Mucosa of descending colon (tissue), 3 donors: ENCODE data around the gene ZNF385A. TPM values are rescaled to one million over a fixed set of nuclear protein-coding genes. Genes with fewer than 3 reads are reported as not detected.
A peak's percentile ranks its signal among the peaks of the same experiment; 100 is the strongest.

Experiments used
- ATAC-seq: fragments of 200-7000 bp; cut with Tn5 transposase; one replicate; pipeline ENCODE4 v1.9.1; 2020; ENCODE audit warnings: mild to moderate bottlenecking, moderate library complexity
- DNase-seq, 3 donors: peaks; one replicate each; pipeline ENCODE4 v3.0.0-alpha.2; 2020
- H3K36me3 ChIP-seq: fragments of 200-600 bp; one replicate; pipeline ENCODE4 v1.8.0; 2021; ENCODE audit warnings: low read depth, mild to moderate bottlenecking
- H3K4me1 ChIP-seq: fragments of 200-600 bp; one replicate; pipeline ENCODE4 v1.8.0; 2021; ENCODE audit warnings: low read depth, mild to moderate bottlenecking
- H3K4me3 ChIP-seq: fragments of 200-600 bp; one replicate; pipeline ENCODE4 v1.8.0; 2021; ENCODE audit warnings: mild to moderate bottlenecking
- H3K9me3 ChIP-seq: fragments of 200-600 bp; one replicate; pipeline ENCODE4 v1.8.0; 2021; ENCODE audit warnings: mild to moderate bottlenecking
- CTCF ChIP-seq: fragments of 200-600 bp; IDR thresholded peaks from one replicate; pipeline ENCODE4 v1.8.0; 2022; ENCODE audit warnings: antibody characterized with exemption, mild to moderate bottlenecking
- intact Hi-C, 2 donors: fragments of 100-400 bp; cut with DNase I in 1 of 2; cut with micrococcal nuclease in 1 of 2; formaldehyde crosslinking; loops; one replicate each; pipeline versions ENCODE4 v1.11.0 to v1.11.1; 2022; cut with DNase I, micrococcal nuclease
- total RNA-seq, 3 donors: library from RNA; stranded (reverse); fragmentation: NEBNext Ultra II Directional in 2 of 3; extraction: Animal tissue kit (Norgen Biotek cat#: 25700) in 2 of 3; gene quantifications; one replicate each; pipeline versions ENCODE4 v1.2.1 to v1.2.4, GENCODE V29; 2021 to 2023
- donor health status: DM: no; HTN: no; CAD: no; lungs with moderate emphysema.
- donor health status: DM: no; HTN: no; CAD: no.
- donor health status: DM: no; HTN: yes; CAD: no.

ZNF385A gene
- total RNA-seq, 3 donors from 2014 or later: 3.5 to 15.0 (median 10.4) TPM

GRCh38 chr12:54386403-54387113 is 2.0 kb upstream of the ZNF385A start:
- Histone ChIP-seq H3K36me3 (no peaks in the 10 kb centered on the region), H3K4me1 (peaks cover 6% of the 10 kb centered on the region), H3K4me3 (no peak overlapping the region), H3K9me3 (no peaks in the 10 kb centered on the region)
- DNase-seq (no peak), ATAC-seq (no peak)
- intact Hi-C loops: no loop called here
- no peak for TF ChIP-seq CTCF

DNA sequence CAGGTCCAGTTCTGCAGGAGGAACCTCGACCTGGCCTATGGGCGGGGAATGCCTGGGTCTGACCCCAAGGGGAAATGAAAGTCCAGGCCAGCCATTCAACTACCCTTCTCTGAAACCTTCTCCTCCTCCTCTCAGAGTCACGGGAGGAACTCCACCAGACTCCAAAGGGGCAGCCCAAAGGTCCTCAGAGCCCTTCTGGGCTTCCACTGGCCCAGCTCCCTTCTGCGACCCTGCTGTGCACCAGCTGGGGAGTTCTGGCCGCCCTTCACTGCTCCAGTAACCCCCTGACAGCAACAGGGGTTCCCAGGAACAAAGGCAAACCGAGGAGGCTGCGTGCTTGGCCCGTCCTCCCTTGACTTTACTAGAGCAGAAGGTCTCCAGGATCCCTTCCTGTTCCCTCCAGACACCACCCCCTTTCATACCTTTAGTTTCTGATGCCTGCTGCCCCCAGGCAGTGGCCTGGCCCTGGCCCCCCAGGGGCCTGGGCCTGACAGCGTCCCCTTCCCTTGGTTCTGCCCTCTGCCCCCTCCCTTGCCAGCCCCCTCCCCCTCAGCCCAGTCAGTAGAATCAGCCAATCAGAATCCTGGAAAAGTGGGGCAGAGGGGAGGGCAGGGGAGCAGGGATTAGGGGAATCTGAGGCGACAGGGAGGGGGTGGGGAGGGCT is 850 bp upstream of the ZNF385A start:
- DNase-seq (no peak), ATAC-seq (peak; percentile 22)
- no peak overlapping the region for H3K4me3 ChIP-seq
- TF ChIP-seq CTCF: no peak
- H3K4me1 ChIP-seq: no peaks in the 10 kb centered on the region
- intact Hi-C loops: no loop called here
- no peaks in the 10 kb centered on the region for H3K36me3 ChIP-seq
- H3K9me3 ChIP-seq: no peaks in the 10 kb centered on the region

DNA sequence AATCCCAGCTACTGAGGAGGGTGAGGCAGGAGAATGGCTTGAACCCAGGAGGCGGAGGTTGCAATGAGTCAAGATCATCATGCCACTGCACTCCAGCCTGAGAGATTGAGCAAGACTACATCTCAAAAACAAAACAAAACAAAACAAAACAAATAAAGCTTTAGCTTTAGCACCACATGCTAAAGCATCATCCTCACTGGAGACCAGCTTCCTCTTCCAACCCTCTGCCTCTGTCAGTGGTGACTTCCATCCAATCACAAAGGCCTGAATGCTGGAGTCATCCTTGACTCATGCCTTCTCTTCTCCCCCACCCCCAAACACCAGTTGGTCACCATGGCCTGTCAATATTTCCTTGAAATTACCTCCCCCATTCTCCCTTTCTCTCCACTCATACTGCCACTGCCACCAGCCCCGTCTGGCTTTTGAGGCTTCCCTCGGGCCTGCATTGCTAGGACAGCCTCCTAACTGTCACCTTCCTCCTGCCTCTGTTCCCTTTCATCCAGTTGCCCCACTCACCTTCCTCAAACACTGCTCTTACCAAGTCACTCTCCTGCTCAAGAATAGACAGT is 1.4 kb downstream of the ZNF385A start:
- Histone ChIP-seq H3K4me1 (peaks cover 7% of the 10 kb centered on the region), H3K36me3 (no peaks in the 10 kb centered on the region), H3K4me3 (no peak overlapping the region), H3K9me3 (no peaks in the 10 kb centered on the region)
- TF ChIP-seq CTCF: no peak
- ATAC-seq: peak; percentile 17
- intact Hi-C loops: no loop called here
- no peak for DNase-seq

- no peak overlapping the region for H3K4me3 ChIP-seq
- peaks cover 7% of the 10 kb centered on the region for H3K4me1 ChIP-seq
- intact Hi-C loops: no loop called here
- ATAC-seq: no peak
- no peak for DNase-seq
- no peaks in the 10 kb centered on the region for H3K36me3 ChIP-seq
- TF ChIP-seq CTCF: no peak
- H3K9me3 ChIP-seq: no peaks in the 10 kb centered on the region
These were observed 3.4 kb downstream of the ZNF385A start for GRCh38 chr12:54381136-54381535.

- Histone ChIP-seq H3K36me3 (no peaks in the 10 kb centered on the region), H3K9me3 (no peaks in the 10 kb centered on the region), H3K4me3 (no peak overlapping the region), H3K4me1 (peaks cover 7% of the 10 kb centered on the region)
- TF ChIP-seq CTCF: peak; percentile 99
- ATAC-seq (peak; percentile 92), DNase-seq (peak; percentile 92 to 94 (median 92))
- intact Hi-C loops: no loop called here
These were observed 4.9 kb downstream of the ZNF385A start for GRCh38 chr12:54379398-54380201.
